Measurements from ENCODE around the gene UBE2L6.

UBE2L6 gene

GRCh38 chr11:57515332-57516060 is 52.0 kb downstream of the UBE2L6 start, which contains the start of gene SLC43A1:
Gene SLC43A1 (minus strand): TSS chr11:57515702. CDS start chr11:57514111, 1,591 bp downstream.
- FAIRE-seq (no peak), DNase-seq (ENCODE audit: insufficient read length, low spot score) (no peak)
- TF ChIP-seq, protein P1, sequence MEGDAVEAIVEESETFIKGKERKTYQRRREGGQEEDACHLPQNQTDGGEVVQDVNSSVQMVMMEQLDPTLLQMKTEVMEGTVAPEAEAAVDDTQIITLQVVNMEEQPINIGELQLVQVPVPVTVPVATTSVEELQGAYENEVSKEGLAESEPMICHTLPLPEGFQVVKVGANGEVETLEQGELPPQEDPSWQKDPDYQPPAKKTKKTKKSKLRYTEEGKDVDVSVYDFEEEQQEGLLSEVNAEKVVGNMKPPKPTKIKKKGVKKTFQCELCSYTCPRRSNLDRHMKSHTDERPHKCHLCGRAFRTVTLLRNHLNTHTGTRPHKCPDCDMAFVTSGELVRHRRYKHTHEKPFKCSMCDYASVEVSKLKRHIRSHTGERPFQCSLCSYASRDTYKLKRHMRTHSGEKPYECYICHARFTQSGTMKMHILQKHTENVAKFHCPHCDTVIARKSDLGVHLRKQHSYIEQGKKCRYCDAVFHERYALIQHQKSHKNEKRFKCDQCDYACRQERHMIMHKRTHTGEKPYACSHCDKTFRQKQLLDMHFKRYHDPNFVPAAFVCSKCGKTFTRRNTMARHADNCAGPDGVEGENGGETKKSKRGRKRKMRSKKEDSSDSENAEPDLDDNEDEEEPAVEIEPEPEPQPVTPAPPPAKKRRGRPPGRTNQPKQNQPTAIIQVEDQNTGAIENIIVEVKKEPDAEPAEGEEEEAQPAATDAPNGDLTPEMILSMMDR (IDR thresholded peaks at IDR 0.05; ENCODE audit: insufficient read depth, missing control alignments): no peak

DNA sequence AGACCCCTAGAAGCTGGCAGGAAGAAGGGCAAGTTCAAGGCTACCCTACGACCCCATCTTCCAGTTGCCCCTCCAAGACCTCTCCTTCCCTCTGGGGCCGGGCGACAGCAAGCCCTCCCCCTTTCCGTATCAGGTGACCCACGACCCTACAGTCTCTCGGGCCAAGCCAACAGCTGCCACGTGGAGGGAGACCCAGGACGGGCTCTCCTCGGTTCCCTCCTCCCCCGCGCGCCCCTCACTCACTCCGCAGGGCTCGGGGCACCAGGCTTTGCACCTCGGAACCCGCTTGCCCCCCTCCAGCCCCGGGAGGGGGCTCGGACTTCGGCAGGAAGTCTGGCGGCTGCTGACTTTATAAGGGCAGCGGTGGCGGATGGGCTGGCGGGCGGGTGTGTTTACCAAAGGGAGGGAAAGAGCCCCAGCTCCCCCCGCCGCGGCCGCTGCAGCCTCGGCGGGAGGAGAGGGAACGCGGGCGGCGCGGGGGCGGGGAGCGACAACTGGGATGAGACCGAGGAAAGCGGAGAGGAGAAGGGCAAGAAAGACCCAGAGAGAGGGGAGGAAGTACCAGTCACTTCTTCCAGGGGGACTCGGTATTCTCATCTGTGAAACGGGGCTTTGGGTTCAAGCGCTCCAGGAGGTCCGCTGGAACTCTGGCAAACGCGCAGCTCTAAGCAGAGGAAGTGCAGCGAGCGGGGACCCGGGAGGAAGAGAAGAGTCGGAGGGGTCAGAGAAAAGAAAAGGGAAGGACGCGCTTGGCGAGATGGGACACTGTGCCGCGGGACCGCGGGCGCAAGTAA is 52.7 kb downstream of the UBE2L6 start:
- no peak for FAIRE-seq
- DNase-seq (ENCODE audit: insufficient read length, low spot score): no peak
- TF ChIP-seq, protein P1 (IDR thresholded peaks at IDR 0.05; ENCODE audit: insufficient read depth, missing control alignments): no peak

DNA sequence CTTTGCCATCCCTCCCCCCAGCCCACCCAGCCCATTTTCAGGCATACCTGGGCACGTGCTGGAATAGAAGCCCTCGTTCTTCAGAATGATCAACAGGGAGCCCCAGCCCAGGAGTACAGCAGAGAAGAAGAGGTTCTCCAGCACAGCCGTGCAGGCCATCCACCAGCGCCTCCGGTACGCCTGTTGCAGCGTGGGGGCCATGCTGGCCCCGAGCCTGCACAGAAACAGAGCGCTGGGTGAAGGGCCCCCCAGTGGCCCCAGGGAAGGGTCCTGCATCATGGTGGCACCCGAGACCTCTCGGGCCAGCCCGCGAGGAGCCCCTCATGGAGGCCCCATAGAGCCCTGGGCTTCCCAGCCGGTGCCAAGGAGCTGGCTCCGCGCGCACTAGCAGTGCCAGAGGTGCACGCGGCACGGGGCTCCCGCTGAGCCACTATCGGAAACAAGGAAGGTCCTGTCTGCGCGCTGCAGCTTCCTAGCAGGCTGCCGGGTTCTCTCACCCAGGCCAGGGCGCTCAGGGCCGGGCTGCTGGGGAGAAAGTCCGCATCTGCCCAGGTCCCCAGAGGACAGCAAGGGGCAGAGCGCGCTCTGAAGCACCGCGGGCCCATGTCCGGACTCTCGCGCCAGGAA is 53.4 kb downstream of the UBE2L6 start:
- TF ChIP-seq, protein P1 (IDR thresholded peaks at IDR 0.05; ENCODE audit: insufficient read depth, missing control alignments): no peak
- FAIRE-seq (no peak), DNase-seq (ENCODE audit: insufficient read length, low spot score) (no peak)

DNA sequence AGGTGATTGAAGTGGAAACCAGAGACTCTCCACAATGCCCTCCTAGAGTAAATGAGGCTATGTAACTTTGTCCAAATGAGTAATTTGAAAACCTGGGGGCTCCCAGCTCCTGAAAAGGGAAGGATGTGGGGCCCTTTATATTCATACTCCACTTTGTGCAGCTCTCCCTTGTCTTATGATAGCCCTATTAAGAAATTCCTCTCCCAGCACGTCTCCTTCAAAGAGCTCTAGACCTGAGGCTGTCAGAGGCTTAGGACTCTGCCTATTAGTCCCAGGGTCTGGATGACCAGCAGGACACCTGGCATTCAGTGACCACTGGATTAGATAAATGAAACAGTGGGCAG is 54.0 kb downstream of the UBE2L6 start:
- no peak for FAIRE-seq
- TF ChIP-seq, protein P1 (IDR thresholded peaks at IDR 0.05; ENCODE audit: insufficient read depth, missing control alignments): no peak
- DNase-seq (ENCODE audit: insufficient read length, low spot score): no peak

GRCh38 chr11:57512646-57513451 is 54.6 kb downstream of the UBE2L6 start:
- TF ChIP-seq, protein P1 (IDR thresholded peaks at IDR 0.05; ENCODE audit: insufficient read depth, missing control alignments): no peak
- DNase-seq (ENCODE audit: insufficient read length, low spot score) (no peak), FAIRE-seq (no peak)

GRCh38 chr11:57511741-57512430 is 55.6 kb downstream of the UBE2L6 start:
- TF ChIP-seq, protein P1 (IDR thresholded peaks at IDR 0.05; ENCODE audit: insufficient read depth, missing control alignments): no peak
- FAIRE-seq (no peak), DNase-seq (ENCODE audit: insufficient read length, low spot score) (no peak)
